Trophoblast cell (in vitro differentiated cells and primary cell): ENCODE data around the gene NKPD1.

Experiments
- DNase-seq, 2 donors: peaks; one replicate each; pipeline ENCODE4 v3.0.0-alpha.2; 2016
- H2AFZ ChIP-seq: 2 replicates; pipeline ENCODE4 v1.6.1; 2013; ENCODE audit warnings: low read length, moderate library complexity, mild to moderate bottlenecking; ENCODE audit not compliant: insufficient read depth, poor library complexity
- H2AK5ac ChIP-seq: 2 replicates; pipeline ENCODE4 v1.6.1; 2013; ENCODE audit warnings: mild to moderate bottlenecking, low read length
- H2BK120ac ChIP-seq: 2 replicates; pipeline ENCODE4 v1.6.1; 2013; ENCODE audit warnings: low read length, mild to moderate bottlenecking, moderate library complexity; ENCODE audit not compliant: insufficient read depth, poor library complexity
- H2BK12ac ChIP-seq: 2 replicates; pipeline ENCODE4 v1.6.1; 2013; ENCODE audit warnings: mild to moderate bottlenecking, low read length, moderate library complexity
- H2BK5ac ChIP-seq: 2 replicates; pipeline ENCODE4 v1.6.1; 2013; ENCODE audit warnings: low read length, low read depth, moderate library complexity, mild to moderate bottlenecking; ENCODE audit not compliant: poor library complexity
- H3K14ac ChIP-seq: 2 replicates; pipeline ENCODE4 v1.6.1; 2013; ENCODE audit warnings: mild to moderate bottlenecking, low read length
- H3K18ac ChIP-seq: 2 replicates; pipeline ENCODE4 v1.6.1; 2013; ENCODE audit warnings: mild to moderate bottlenecking, low read length
- H3K23ac ChIP-seq: 2 replicates; pipeline ENCODE4 v1.6.1; 2013; ENCODE audit warnings: low read length
- H3K27ac ChIP-seq: 2 replicates; pipeline ENCODE4 v1.5.1; 2013; ENCODE audit warnings: low read depth, mild to moderate bottlenecking, inconsistent platforms, low read length, moderate library complexity
- H3K27me3 ChIP-seq: 2 replicates; pipeline ENCODE4 v1.6.1; 2013; ENCODE audit warnings: inconsistent platforms, mild to moderate bottlenecking, low read length, moderate library complexity; ENCODE audit not compliant: insufficient read depth
- H3K36me3 ChIP-seq, 2 experiments: 1 replicate in 1 of 2; 2 replicates in 1 of 2; pipeline ENCODE4 v1.6.1; 2013; ENCODE audit warnings: low read length in 2 of 2, mild to moderate bottlenecking in 2 of 2, moderate library complexity in 1 of 2; ENCODE audit not compliant: insufficient read depth in 2 of 2, control insufficient read depth in 1 of 2
- H3K4ac ChIP-seq: 2 replicates; pipeline ENCODE4 v1.6.1; 2013; ENCODE audit warnings: low read depth, mild to moderate bottlenecking, low read length, moderate library complexity
- H3K4me1 ChIP-seq, 2 experiments: 1 replicate in 1 of 2; 2 replicates in 1 of 2; pipeline ENCODE4 v1.6.1; 2013; ENCODE audit warnings: low read length in 2 of 2, mild to moderate bottlenecking in 2 of 2, moderate library complexity in 1 of 2; ENCODE audit not compliant: insufficient read depth in 2 of 2, control insufficient read depth in 1 of 2
- H3K4me2 ChIP-seq: 2 replicates; pipeline ENCODE4 v1.6.1; 2013; ENCODE audit warnings: inconsistent platforms, mild to moderate bottlenecking, low read length, moderate library complexity
- H3K4me3 ChIP-seq: 2 replicates; pipeline ENCODE4 v1.5.1; 2013; ENCODE audit warnings: mild to moderate bottlenecking, low read depth, low read length, inconsistent platforms
- H3K79me1 ChIP-seq: one replicate; pipeline ENCODE4 v1.6.1; 2013; ENCODE audit warnings: low read length
- H3K79me2 ChIP-seq: 2 replicates; pipeline ENCODE4 v1.6.1; 2013; ENCODE audit warnings: low read length, mild to moderate bottlenecking; ENCODE audit not compliant: control insufficient read depth, insufficient read depth, poor library complexity
- H3K9ac ChIP-seq: 2 replicates; pipeline ENCODE4 v1.6.1; 2013; ENCODE audit warnings: mild to moderate bottlenecking, low read length
- H3K9me3 ChIP-seq: 2 replicates; pipeline ENCODE4 v1.6.1; 2013; ENCODE audit warnings: low read depth, mild to moderate bottlenecking, control low read depth, inconsistent platforms, low read length; ENCODE audit not compliant: insufficient read depth
- H4K12ac ChIP-seq: 2 replicates; pipeline ENCODE4 v1.6.1; 2013; ENCODE audit warnings: low read depth, mild to moderate bottlenecking, low read length, moderate library complexity
- H4K8ac ChIP-seq: 2 replicates; pipeline ENCODE4 v1.6.1; 2013; ENCODE audit warnings: low read depth, mild to moderate bottlenecking, low read length, moderate library complexity
- H4K91ac ChIP-seq: one replicate; pipeline ENCODE4 v1.6.1; 2013; ENCODE audit warnings: low read depth, mild to moderate bottlenecking, low read length, moderate library complexity
- WGBS: extraction: QIAGEN DNeasy Blood & Tissue Kit; methylation state at CpG from one replicate; pipeline ENCODE4 v1.1.7; 2013; ENCODE audit warnings: missing lambda C conversion rate; ENCODE audit not compliant: insufficient read length, insufficient coverage; ENCODE audit errors: extremely low coverage; 5-methylcytosine and 5-hydroxymethylcytosine counted together

NKPD1 gene

DNA sequence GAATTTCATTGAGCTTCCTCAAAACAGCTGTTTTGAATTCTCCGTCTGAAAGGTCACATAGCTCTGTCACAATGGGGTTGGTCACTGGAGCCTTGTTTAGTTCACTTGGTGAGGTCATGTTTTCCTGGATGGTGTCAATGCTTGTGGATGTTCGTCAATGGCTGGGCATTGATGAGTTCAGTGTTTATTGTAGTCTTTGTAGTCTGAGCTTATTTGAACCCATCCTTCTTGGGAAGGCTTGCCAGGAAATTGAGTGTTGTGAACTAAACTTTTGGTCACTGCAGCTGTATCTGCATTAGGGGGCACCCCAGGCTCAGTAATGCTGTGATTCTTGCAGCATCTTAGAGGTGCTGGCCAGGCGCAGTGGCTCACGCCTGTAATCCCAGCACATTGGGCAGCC is 39.8 kb upstream of the NKPD1 start:
- H2BK120ac ChIP-seq = no peak overlapping the region
- H3K4me1 ChIP-seq = no peaks in the 10 kb centered on the region
- no peak overlapping the region for H2AFZ ChIP-seq
- H3K9ac ChIP-seq = no peak overlapping the region
- no peak overlapping the region for H4K12ac ChIP-seq
- H2BK12ac ChIP-seq = no peak overlapping the region
- no peaks in the 10 kb centered on the region for H3K79me2 ChIP-seq
- H4K91ac ChIP-seq = no peak overlapping the region
- no peaks in the 10 kb centered on the region for H3K9me3 ChIP-seq
- H2AK5ac ChIP-seq = no peak overlapping the region
- H3K27ac ChIP-seq = no peak overlapping the region
- H3K4me2 ChIP-seq = no peak overlapping the region
- no peak overlapping the region for H4K8ac ChIP-seq
- H3K18ac ChIP-seq = no peak overlapping the region
- H3K36me3 ChIP-seq = no peaks in the 10 kb centered on the region
- no peak overlapping the region for H3K23ac ChIP-seq
- H3K4ac ChIP-seq = no peak overlapping the region
- no peak overlapping the region for H3K4me3 ChIP-seq
- no peaks in the 10 kb centered on the region for H3K27me3 ChIP-seq
- H3K79me1 ChIP-seq = no peaks in the 10 kb centered on the region
- peak in 1 of 2 donors; percentile 43 for DNase-seq
- no peak overlapping the region for H2BK5ac ChIP-seq
- H3K14ac ChIP-seq = no peak overlapping the region
- WGBS = no CpG with 5 or more reads among the region's 4 CpGs

DNA sequence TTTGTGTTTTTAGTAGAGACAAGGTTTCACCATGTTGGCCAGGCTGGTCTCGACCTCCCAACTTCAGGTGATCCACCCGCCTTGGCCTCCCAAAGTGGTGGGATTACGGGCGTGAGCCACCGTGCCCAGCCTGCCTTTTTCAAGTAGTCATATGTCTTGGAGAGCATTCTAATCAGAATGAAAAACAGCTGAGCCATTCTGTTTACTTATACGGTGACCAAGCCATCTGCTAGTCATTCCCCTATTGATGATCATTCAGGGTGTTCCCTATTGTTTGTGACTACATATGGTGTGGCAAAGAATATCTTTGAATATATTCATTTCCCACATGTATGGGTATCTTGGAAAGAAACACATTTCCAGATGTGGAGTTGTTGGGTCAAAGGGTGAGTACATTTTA is 35.0 kb upstream of the NKPD1 start:
- no peak overlapping the region for H3K4me2 ChIP-seq
- WGBS = no CpG with 5 or more reads among the region's 6 CpGs
- H2AK5ac ChIP-seq = no peak overlapping the region
- H2BK120ac ChIP-seq = no peak overlapping the region
- no peaks in the 10 kb centered on the region for H3K79me1 ChIP-seq
- H3K18ac ChIP-seq = no peak overlapping the region
- no peak overlapping the region for H2BK5ac ChIP-seq
- no peaks in the 10 kb centered on the region for H3K27me3 ChIP-seq
- DNase-seq = no peak
- H2AFZ ChIP-seq = no peak overlapping the region
- H3K23ac ChIP-seq = no peak overlapping the region
- no peaks in the 10 kb centered on the region for H3K9me3 ChIP-seq
- H2BK12ac ChIP-seq = no peak overlapping the region
- H3K14ac ChIP-seq = no peak overlapping the region
- H4K91ac ChIP-seq = no peak overlapping the region
- H3K4ac ChIP-seq = no peak overlapping the region
- no peak overlapping the region for H4K8ac ChIP-seq
- H3K4me3 ChIP-seq = no peak overlapping the region
- H3K9ac ChIP-seq = no peak overlapping the region
- no peak overlapping the region for H4K12ac ChIP-seq
- no peak overlapping the region for H3K27ac ChIP-seq
- H3K4me1 ChIP-seq = no peaks in the 10 kb centered on the region
- no peaks in the 10 kb centered on the region for H3K79me2 ChIP-seq
- no peaks in the 10 kb centered on the region for H3K36me3 ChIP-seq

DNA sequence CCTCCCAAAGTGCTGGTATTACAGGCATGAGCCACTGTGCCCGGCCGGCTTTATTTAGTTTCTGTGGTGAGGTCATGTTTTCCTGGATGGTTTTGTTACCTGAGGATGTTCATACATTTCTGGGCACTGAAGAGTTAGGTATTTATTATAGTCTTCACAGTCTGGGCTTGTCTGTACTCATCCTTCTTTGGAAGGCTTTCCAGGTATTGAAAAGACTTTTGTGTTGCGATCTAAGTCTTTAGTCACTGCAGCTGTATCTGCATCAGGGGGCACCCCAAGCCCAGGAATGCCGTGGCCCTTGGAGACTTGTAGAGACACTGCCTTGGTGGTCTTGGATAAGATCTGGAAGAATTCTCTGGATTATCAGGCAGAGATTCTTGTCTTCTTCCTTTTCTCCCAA is 30.6 kb upstream of the NKPD1 start:
- no peak overlapping the region for H3K27ac ChIP-seq
- H3K27me3 ChIP-seq = no peaks in the 10 kb centered on the region
- no peaks in the 10 kb centered on the region for H3K4me1 ChIP-seq
- no peaks in the 10 kb centered on the region for H3K36me3 ChIP-seq
- H2BK120ac ChIP-seq = no peak overlapping the region
- no peak overlapping the region for H2BK12ac ChIP-seq
- H2AFZ ChIP-seq = no peak overlapping the region
- no peak overlapping the region for H4K91ac ChIP-seq
- no peaks in the 10 kb centered on the region for H3K79me1 ChIP-seq
- no peak overlapping the region for H3K14ac ChIP-seq
- DNase-seq = no peak
- no peak overlapping the region for H3K4me3 ChIP-seq
- no peaks in the 10 kb centered on the region for H3K79me2 ChIP-seq
- no peak overlapping the region for H4K12ac ChIP-seq
- no peaks in the 10 kb centered on the region for H3K9me3 ChIP-seq
- no peak overlapping the region for H3K4ac ChIP-seq
- H3K18ac ChIP-seq = no peak overlapping the region
- no CpG with 5 or more reads among the region's 4 CpGs for WGBS
- H3K9ac ChIP-seq = no peak overlapping the region
- no peak overlapping the region for H3K4me2 ChIP-seq
- no peak overlapping the region for H4K8ac ChIP-seq
- H2AK5ac ChIP-seq = no peak overlapping the region
- no peak overlapping the region for H3K23ac ChIP-seq
- H2BK5ac ChIP-seq = no peak overlapping the region

DNA sequence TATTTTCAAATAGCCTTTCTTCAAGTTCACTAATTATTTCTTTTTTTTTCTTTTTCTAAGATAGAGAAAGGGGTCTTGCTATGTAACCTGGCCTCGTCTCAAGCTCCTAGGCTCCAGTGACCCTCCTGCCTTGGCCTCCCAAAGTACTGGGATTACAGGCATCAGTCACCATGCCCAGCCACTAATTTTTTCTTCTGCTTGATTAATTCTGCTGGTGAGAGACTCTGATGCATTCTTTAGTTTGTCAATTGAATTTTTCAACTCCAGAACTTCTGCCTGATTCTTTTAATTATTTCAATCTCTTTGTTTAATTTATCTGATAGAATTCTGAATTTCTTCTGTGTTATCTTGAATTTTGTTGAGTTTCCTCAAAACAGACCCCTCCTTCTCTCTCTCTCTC is 29.2 kb upstream of the NKPD1 start:
- Histone ChIP-seq H3K4me3 (no peak overlapping the region), H2BK5ac (no peak overlapping the region), H3K23ac (no peak overlapping the region), H3K36me3 (no peaks in the 10 kb centered on the region), H3K4me2 (no peak overlapping the region), H4K91ac (no peak overlapping the region), H2AK5ac (no peak overlapping the region), H4K8ac (no peak overlapping the region), H3K9me3 (peaks cover 2% of the 10 kb centered on the region), H3K18ac (no peak overlapping the region), H3K4me1 (no peaks in the 10 kb centered on the region), H3K79me2 (no peaks in the 10 kb centered on the region), H3K79me1 (no peaks in the 10 kb centered on the region), H2BK12ac (no peak overlapping the region), H3K9ac (no peak overlapping the region), H3K27me3 (no peaks in the 10 kb centered on the region), H2AFZ (no peak overlapping the region), H3K4ac (no peak overlapping the region), H4K12ac (no peak overlapping the region), H3K14ac (no peak overlapping the region), H3K27ac (no peak overlapping the region), H2BK120ac (no peak overlapping the region)
- no CpG with 5 or more reads among the region's 1 CpG for WGBS
- DNase-seq = no peak
